K562 (cell line): ENCODE results near the gene PSEN1. TPM values are rescaled to one million over a fixed set of nuclear protein-coding genes. Genes with fewer than 3 reads are reported as not detected.

Experiments used
- ATAC-seq: fragments of 200-7000 bp; cut with Tn5 transposase; 3 replicates; pipeline ENCODE4 v1.9.1; 2020; ENCODE audit warnings: moderate library complexity
- BruUV-seq: library from RNA; stranded (reverse); fragments of 400-500 nt; replicated peaks from 2 replicates; lab custom pipeline; 2021; lab: Mats Ljungman, UMichigan
- CTCF ChIA-PET: fragments of 300-600 bp; formaldehyde crosslinking; extraction: SDS; loops from one replicate; lab custom pipeline; 2021; ENCODE audit warnings: low intra/inter-chr PET ratio; lab: Yijun Ruan, JAX
- POLR2A ChIA-PET: fragments of 300-600, 350-650 bp; sonication (Branson Sonifier 250); formaldehyde crosslinking; extraction: SDS; loops from one replicate; lab custom pipeline; 2021; ENCODE audit warnings: antibody characterized with exemption, inconsistent platforms; lab: Yijun Ruan, JAX
- DNase-seq, 4 experiments: peaks; one replicate each; pipeline versions ENCODE4 v3.0.0 to v3.0.0-alpha.2; 2011 to 2018; ENCODE audit warnings: low spot score in 3 of 4, mixed read lengths in 3 of 4; ENCODE audit errors: extremely low read depth in 1 of 4
- FAIRE-seq: peaks from 2 replicates; lab custom pipeline; 2011; peaks lifted over from hg19 to GRCh38; lab: Jason Lieb, UNC
- H2AFZ ChIP-seq: 2 replicates; pipeline ENCODE4 v1.6.0; 2011; ENCODE audit warnings: low read depth, low read length, control low read depth, inconsistent platforms
- H3K27ac ChIP-seq: fragments of 200-600 bp; 3 replicates; pipeline ENCODE4 v1.8.0; 2011; ENCODE audit warnings: low read depth, mild to moderate bottlenecking, control low read depth, inconsistent platforms, low read length, moderate library complexity, mixed read lengths; ENCODE audit errors: extremely low read depth
- H3K27me3 ChIP-seq, 2 experiments: fragments of 300-600 bp in 1 of 2; 2 replicates in 1 of 2; 3 replicates in 1 of 2; pipeline versions ENCODE4 v1.6.0 to v1.8.0; 2011; ENCODE audit warnings: inconsistent platforms in 2 of 2, low read length in 2 of 2, mild to moderate bottlenecking in 1 of 2, mixed read lengths in 1 of 2, moderate library complexity in 1 of 2; ENCODE audit not compliant: control insufficient read depth in 2 of 2, insufficient read depth in 2 of 2
- H3K36me3 ChIP-seq: fragments of 300-600 bp; 3 replicates; pipeline ENCODE4 v1.8.0; 2011; ENCODE audit warnings: mild to moderate bottlenecking, low read length, inconsistent platforms; ENCODE audit not compliant: control insufficient read depth, insufficient read depth
- H3K4me1 ChIP-seq, 2 experiments: fragments of 200-600 bp in 1 of 2; replicated peaks in 1 of 2; 2 replicates in 1 of 2; 3 replicates in 1 of 2; pipeline versions ENCODE4 v1.5.1 to v1.8.0; 2011; ENCODE audit warnings: inconsistent platforms in 2 of 2, low read length in 2 of 2, mild to moderate bottlenecking in 1 of 2, mixed read lengths in 1 of 2, moderate library complexity in 1 of 2; ENCODE audit not compliant: control insufficient read depth in 2 of 2, insufficient read depth in 2 of 2
- H3K4me2 ChIP-seq: 2 replicates; pipeline ENCODE4 v1.6.1; 2011; ENCODE audit warnings: low read length, control low read depth, inconsistent platforms, mixed read lengths; ENCODE audit not compliant: insufficient read depth
- H3K4me3 ChIP-seq: fragments of 200-600 bp; sonication (generic), shearing (Covaris generic); 2 replicates; pipeline ENCODE4 v1.5.1; 2016; ENCODE audit warnings: control low read depth, inconsistent platforms
- H3K79me2 ChIP-seq: fragments of 200-600 bp; 3 replicates; pipeline ENCODE4 v1.8.0; 2011; ENCODE audit warnings: low read length, inconsistent platforms; ENCODE audit not compliant: control insufficient read depth, insufficient read depth
- H3K9ac ChIP-seq, 2 experiments: 2 replicates each; pipeline versions ENCODE4 v1.6.0 to v1.6.1; 2011; ENCODE audit warnings: low read depth in 2 of 2, low read length in 2 of 2, control low read depth in 1 of 2, inconsistent platforms in 1 of 2, mild to moderate bottlenecking in 1 of 2, mixed read lengths in 1 of 2; ENCODE audit not compliant: insufficient read depth in 1 of 2
- H3K9me1 ChIP-seq: one replicate; pipeline ENCODE4 v1.6.0; 2011; ENCODE audit warnings: inconsistent platforms, mild to moderate bottlenecking, low read length, moderate library complexity; ENCODE audit not compliant: control insufficient read depth, insufficient read depth
- H3K9me3 ChIP-seq: replicated peaks from 2 replicates; pipeline ENCODE4 v1.5.1; 2011; ENCODE audit warnings: low read depth, low read length, inconsistent platforms; ENCODE audit not compliant: control insufficient read depth, insufficient read depth
- H4K20me1 ChIP-seq: replicated peaks from 2 replicates; pipeline ENCODE4 v1.6.1; 2011; ENCODE audit warnings: low read length, inconsistent platforms, mixed read lengths; ENCODE audit not compliant: control insufficient read depth, insufficient read depth
- CBX5 ChIP-seq: IDR thresholded peaks from 2 replicates; pipeline ENCODE4 v1.6.1; 2014; ENCODE audit warnings: low read depth, borderline replicate concordance
- COPS2 ChIP-seq: fragments of 450-650 bp; conservative IDR thresholded peaks from 2 replicates; pipeline ENCODE4 v1.6.1; 2016; ENCODE audit warnings: mild to moderate bottlenecking, moderate library complexity
- CTBP1 ChIP-seq: fragments of 450-650 bp; IDR thresholded peaks from 2 replicates; pipeline ENCODE4 v1.6.1; 2016; ENCODE audit warnings: borderline replicate concordance
- DPF2 ChIP-seq: fragments of 450-650 bp; IDR thresholded peaks from 2 replicates; pipeline ENCODE4 v1.6.1; 2016
- NFIC ChIP-seq: fragments of 450-650 bp; IDR thresholded peaks from 2 replicates; pipeline ENCODE4 v1.6.1; 2017; ENCODE audit warnings: mild to moderate bottlenecking, inconsistent platforms
- ZNF695 ChIP-seq: fragments of 450-650 bp; formaldehyde crosslinking; IDR thresholded peaks from 2 replicates; pipeline ENCODE4 v1.4.0; 2020; ENCODE audit warnings: mild to moderate bottlenecking, moderate library complexity
- WGBS: fragments of 100-300 bp; shearing (Covaris generic); methylation state at CpG from one replicate; pipeline ENCODE4 v1.1.6; 2016; ENCODE audit warnings: low coverage, mixed read lengths; ENCODE audit not compliant: insufficient coverage; ENCODE audit errors: missing lambda C conversion rate; 5-methylcytosine and 5-hydroxymethylcytosine counted together
- in situ Hi-C: fragments of 300-500 bp; cut with MboI; formaldehyde crosslinking; loops from 4 replicates; pipeline ENCODE4 v1.15.0; 2018; ENCODE audit warnings: inconsistent platforms, mixed read lengths
- intact Hi-C: fragments of 100-400 bp; cut with micrococcal nuclease; formaldehyde crosslinking; loops from 2 replicates; pipeline ENCODE4 v1.14.2; 2022
- polyA plus RNA-seq, 8 experiments: library from polyadenylated mRNA; depleted of rRNA in 4 of 8; stranded (reverse) in 5 of 8; unstranded in 3 of 8; fragments of >200 nt; fragmentation: Nextera tagmentation in 2 of 8; fragmentation: Illumina TruSeq in 1 of 8; extraction: Ambion mirVana in 2 of 8; extraction: Trizol in 1 of 8; gene quantifications; 2 replicates each; pipeline versions ENCODE4 v1.2.1 to v1.2.3, GENCODE V29; 2011 to 2014; ENCODE audit warnings: inconsistent platforms in 1 of 8, missing spikeins in 1 of 8
- total RNA-seq, 7 experiments: library from RNA; depleted of rRNA in 6 of 7; stranded (reverse); fragments of >200 nt in 6 of 7; fragmentation: Illumina TruSeq in 2 of 7; extraction: Trizol in 2 of 7; gene quantifications; 2 replicates each; pipeline versions ENCODE4 v1.2.1 to v1.2.3, GENCODE V29; 2011 to 2021; ENCODE audit warnings: low replicate concordance in 1 of 7
- TF ChIP-seq, protein P1 (sequence below): fragments of 450-650 bp; IDR thresholded peaks from 2 replicates; pipeline ENCODE4 v1.6.1; 2016; ENCODE audit warnings: low read depth

The PSEN1 gene
- total and polyA plus RNA-seq, 9 of the 15 experiments (the other 6 are each of a cell fraction or from before 2014, with no cell fraction given): 6.5 to 25.2 (median 14.3) TPM

DNA sequence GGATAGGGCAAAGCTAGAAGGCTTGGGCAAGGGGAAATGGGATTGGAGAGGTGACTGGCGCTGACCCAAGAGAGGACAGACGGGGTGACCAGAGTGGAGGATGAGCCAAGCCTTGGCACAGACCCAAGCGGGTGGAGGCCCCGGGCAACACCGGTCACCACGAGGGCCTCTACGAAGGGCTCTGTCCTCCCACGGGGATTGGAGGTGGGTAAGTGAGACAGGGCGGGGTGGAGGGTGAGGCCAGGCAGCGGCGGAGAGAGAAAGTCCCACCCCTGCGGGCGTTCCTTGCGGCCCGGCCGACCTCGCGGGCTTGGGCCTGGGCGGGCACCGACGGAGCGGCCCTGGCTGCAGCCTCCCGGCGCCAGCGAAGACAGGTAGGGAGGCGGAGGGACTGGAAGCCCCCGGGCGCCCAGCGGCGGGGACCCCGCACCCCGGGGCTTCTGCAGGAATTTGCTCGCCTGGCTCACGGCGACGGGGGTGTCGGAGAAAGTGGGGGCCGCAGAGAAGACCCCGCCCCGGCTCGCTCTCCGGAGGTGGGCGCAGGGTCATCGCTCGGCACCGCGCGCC is 101.0 kb downstream of the PSEN1 start, which contains the start of gene PAPLN:
TSS of gene PAPLN (plus strand) at position 288 of the 567 bp plus-strand sequence. CDS start 2,273 bp downstream, outside the sequence.
- no peaks in the 10 kb centered on the region for H3K79me2 ChIP-seq
- H2AFZ ChIP-seq: no peak within 1 kb of the TSS
- DNase-seq: peak in 2 of 4 experiments; percentile 23 to 29
- no peak within 1 kb of the TSS for H3K9ac ChIP-seq
- intact Hi-C loops: loop anchor here (5.0 kb wide), 1 partner anchor 235 kb away; no protein-coding TSS in a partner anchor
- no peak within 1 kb of the TSS for H3K4me3 ChIP-seq
- peaks cover 2% of the 10 kb centered on the region for H3K9me1 ChIP-seq
- peaks cover 38 to 90% of the 10 kb centered on the region in 2 experiments for H3K27me3 ChIP-seq
- CTCF ChIA-PET: interaction anchor here (0.7 kb wide), 1 partner anchor 526 kb away, joined by 3 read pairs; no protein-coding TSS in a partner anchor
- H3K9me3 ChIP-seq: no peaks in the 10 kb centered on the region
- no peaks in the 10 kb centered on the region for H3K36me3 ChIP-seq
- no peak within 1 kb of the TSS for H3K27ac ChIP-seq
- peaks cover 4 to 25% of the 10 kb centered on the region in 2 experiments; a peak in 4 of 5 replicates for H3K4me1 ChIP-seq
- 0 out of 2 replicates have a peak, but pooled peaks cover 4% of the 10 kb centered on the region for H4K20me1 ChIP-seq
- in situ Hi-C loops: loop anchor here (10.0 kb wide), 1 partner anchor 723 kb away; no protein-coding TSS in a partner anchor
- TF ChIP-seq NFIC (peak; percentile 47; the same call in 1 of the 2 replicates), COPS2 (no peak), DPF2 (no peak), ZNF695 (CRISPR knock-in tag) (no peak), CTBP1 (no peak), CBX5 (no peak)
- TF ChIP-seq, protein P1, sequence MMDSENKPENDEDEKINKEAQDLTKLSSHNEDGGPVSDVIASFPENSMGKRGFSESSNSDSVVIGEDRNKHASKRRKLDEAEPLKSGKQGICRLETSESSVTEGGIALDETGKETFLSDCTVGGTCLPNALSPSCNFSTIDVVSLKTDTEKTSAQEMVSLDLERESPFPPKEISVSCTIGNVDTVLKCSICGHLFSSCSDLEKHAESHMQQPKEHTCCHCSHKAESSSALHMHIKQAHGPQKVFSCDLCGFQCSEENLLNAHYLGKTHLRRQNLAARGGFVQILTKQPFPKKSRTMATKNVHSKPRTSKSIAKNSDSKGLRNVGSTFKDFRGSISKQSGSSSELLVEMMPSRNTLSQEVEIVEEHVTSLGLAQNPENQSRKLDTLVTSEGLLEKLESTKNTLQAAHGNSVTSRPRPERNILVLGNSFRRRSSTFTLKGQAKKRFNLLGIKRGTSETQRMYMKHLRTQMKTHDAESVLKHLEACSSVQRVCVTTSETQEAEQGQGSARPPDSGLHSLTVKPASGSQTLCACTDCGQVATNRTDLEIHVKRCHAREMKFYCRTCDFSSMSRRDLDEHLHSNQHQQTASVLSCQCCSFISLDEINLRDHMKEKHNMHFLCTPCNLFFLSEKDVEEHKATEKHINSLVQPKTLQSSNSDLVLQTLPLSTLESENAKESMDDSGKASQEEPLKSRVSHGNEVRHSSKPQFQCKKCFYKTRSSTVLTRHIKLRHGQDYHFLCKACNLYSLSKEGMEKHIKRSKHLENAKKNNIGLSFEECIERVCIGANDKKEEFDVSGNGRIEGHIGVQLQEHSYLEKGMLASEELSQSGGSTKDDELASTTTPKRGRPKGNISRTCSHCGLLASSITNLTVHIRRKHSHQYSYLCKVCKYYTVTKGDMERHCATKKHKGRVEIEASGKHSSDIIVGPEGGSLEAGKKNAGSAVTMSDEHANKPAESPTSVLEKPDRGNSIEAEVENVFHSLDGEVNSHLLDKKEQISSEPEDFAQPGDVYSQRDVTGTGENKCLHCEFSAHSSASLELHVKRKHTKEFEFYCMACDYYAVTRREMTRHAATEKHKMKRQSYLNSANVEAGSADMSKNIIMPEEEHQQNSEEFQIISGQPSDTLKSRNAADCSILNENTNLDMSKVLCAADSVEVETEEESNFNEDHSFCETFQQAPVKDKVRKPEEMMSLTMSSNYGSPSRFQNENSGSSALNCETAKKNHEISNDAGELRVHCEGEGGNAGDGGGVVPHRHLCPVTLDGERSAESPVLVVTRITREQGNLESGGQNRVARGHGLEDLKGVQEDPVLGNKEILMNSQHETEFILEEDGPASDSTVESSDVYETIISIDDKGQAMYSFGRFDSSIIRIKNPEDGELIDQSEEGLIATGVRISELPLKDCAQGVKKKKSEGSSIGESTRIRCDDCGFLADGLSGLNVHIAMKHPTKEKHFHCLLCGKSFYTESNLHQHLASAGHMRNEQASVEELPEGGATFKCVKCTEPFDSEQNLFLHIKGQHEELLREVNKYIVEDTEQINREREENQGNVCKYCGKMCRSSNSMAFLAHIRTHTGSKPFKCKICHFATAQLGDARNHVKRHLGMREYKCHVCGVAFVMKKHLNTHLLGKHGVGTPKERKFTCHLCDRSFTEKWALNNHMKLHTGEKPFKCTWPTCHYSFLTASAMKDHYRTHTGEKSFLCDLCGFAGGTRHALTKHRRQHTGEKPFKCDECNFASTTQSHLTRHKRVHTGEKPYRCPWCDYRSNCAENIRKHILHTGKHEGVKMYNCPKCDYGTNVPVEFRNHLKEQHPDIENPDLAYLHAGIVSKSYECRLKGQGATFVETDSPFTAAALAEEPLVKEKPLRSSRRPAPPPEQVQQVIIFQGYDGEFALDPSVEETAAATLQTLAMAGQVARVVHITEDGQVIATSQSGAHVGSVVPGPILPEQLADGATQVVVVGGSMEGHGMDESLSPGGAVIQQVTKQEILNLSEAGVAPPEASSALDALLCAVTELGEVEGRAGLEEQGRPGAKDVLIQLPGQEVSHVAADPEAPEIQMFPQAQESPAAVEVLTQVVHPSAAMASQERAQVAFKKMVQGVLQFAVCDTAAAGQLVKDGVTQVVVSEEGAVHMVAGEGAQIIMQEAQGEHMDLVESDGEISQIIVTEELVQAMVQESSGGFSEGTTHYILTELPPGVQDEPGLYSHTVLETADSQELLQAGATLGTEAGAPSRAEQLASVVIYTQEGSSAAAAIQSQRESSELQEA: no peak
- POLR2A ChIA-PET: interaction anchor here (0.6 kb wide), 1 partner anchor 17 kb away, joined by 3 read pairs; no protein-coding TSS in a partner anchor
- ATAC-seq: no peak
- BruUV-seq: no TSS peak
- 14% methylated on average over 8 of the region's 48 CpGs for WGBS
- FAIRE-seq: no peak
- H3K4me2 ChIP-seq: no peak within 1 kb of the TSS
